Islet of Langerhans (tissue), 1 donor: ENCODE data around the gene RALGAPA2.

Experiments used
- FAIRE-seq: peaks from one replicate; lab custom pipeline; 2011; peaks lifted over from hg19 to GRCh38; lab: Jason Lieb, UNC

The RALGAPA2 gene

GRCh38 chr20:20628314-20628713, 84.1 kb downstream of the RALGAPA2 start:
- no peak for FAIRE-seq

- FAIRE-seq, result no peak
Measured at GRCh38 chr20:20627471-20627870, 85.0 kb downstream of the RALGAPA2 start.

GRCh38 chr20:20624914-20625313, 87.5 kb downstream of the RALGAPA2 start:
- FAIRE-seq, result no peak

GRCh38 chr20:20621195-20621594, 91.2 kb downstream of the RALGAPA2 start:
- no peak for FAIRE-seq

- FAIRE-seq, result no peak
Measured at GRCh38 chr20:20614391-20614790, 98.1 kb downstream of the RALGAPA2 start.

- FAIRE-seq, result no peak
Measured at GRCh38 chr20:20612251-20612650, 100.2 kb downstream of the RALGAPA2 start.

GRCh38 chr20:20611167-20611566, 101.3 kb downstream of the RALGAPA2 start:
- peak; percentile 99 for FAIRE-seq

- FAIRE-seq, result no peak
Measured at GRCh38 chr20:20609522-20609921, 102.9 kb downstream of the RALGAPA2 start.

GRCh38 chr20:20608641-20609040, 103.8 kb downstream of the RALGAPA2 start:
- no peak for FAIRE-seq

GRCh38 chr20:20608041-20608440, 104.4 kb downstream of the RALGAPA2 start:
- no peak for FAIRE-seq

GRCh38 chr20:20606881-20607280, 105.6 kb downstream of the RALGAPA2 start:
- no peak for FAIRE-seq

GRCh38 chr20:20606050-20606449, 106.4 kb downstream of the RALGAPA2 start:
- FAIRE-seq, result no peak

GRCh38 chr20:20604907-20605306, 107.5 kb downstream of the RALGAPA2 start:
- FAIRE-seq, result no peak

GRCh38 chr20:20604357-20604756, 108.1 kb downstream of the RALGAPA2 start:
- no peak for FAIRE-seq

GRCh38 chr20:20603339-20603990, 109.0 kb downstream of the RALGAPA2 start:
- no peak for FAIRE-seq

GRCh38 chr20:20597966-20598365, 114.5 kb downstream of the RALGAPA2 start:
- no peak for FAIRE-seq

GRCh38 chr20:20594171-20594530, 118.3 kb downstream of the RALGAPA2 start:
- peak; percentile 99 for FAIRE-seq

- peak; percentile 36 for FAIRE-seq
Measured at GRCh38 chr20:20593447-20594170, 118.8 kb downstream of the RALGAPA2 start.

- FAIRE-seq, result no peak
Measured at GRCh38 chr20:20585146-20585545, 127.3 kb downstream of the RALGAPA2 start.

- FAIRE-seq, result no peak
Measured at GRCh38 chr20:20582734-20583133, 129.7 kb downstream of the RALGAPA2 start.

GRCh38 chr20:20580139-20580538, 132.3 kb downstream of the RALGAPA2 start:
- no peak for FAIRE-seq

GRCh38 chr20:20578838-20579237, 133.6 kb downstream of the RALGAPA2 start:
- FAIRE-seq, result no peak

- no peak for FAIRE-seq
Measured at GRCh38 chr20:20573797-20574196, 138.6 kb downstream of the RALGAPA2 start.
